ENCODE results near the gene ABHD16A.
"Not testable (repeated sequence)": the region's sequence is repeated elsewhere in the genome, so short reads cannot be mapped to it uniquely, and the experiment has no call there.

GRCh38 chr6:31709157-31709556 is 6.0 kb upstream of the ABHD16A start:
- not testable (repeated sequence) for TF ChIP-seq POLR2AphosphoS5 (IDR thresholded peaks at IDR 0.05; ENCODE audit: low read depth, low read length); POLR2A (IDR thresholded peaks at IDR 0.05; ENCODE audit: low read depth, low read length); TAF1 (IDR thresholded peaks at IDR 0.05; ENCODE audit: borderline replicate concordance, low read depth, low read length)

Data from GM12892 (cell line).